Neural progenitor cell (in vitro differentiated cells): ENCODE data around the gene ARHGEF18. TPM values are rescaled to one million over a fixed set of nuclear protein-coding genes. Genes with fewer than 3 reads are reported as not detected.

ENCODE experiments used
- DNase-seq: peaks from one replicate; pipeline ENCODE4 v3.0.0-alpha.2; 2016; ENCODE audit warnings: low spot score
- H2AFZ ChIP-seq: fragments of 200-600 bp; sonication (generic); replicated peaks from 2 replicates; pipeline ENCODE4 v1.6.1; 2016; ENCODE audit warnings: antibody characterized with exemption
- H3F3A ChIP-seq: fragments of 200-600 bp; sonication (generic); 2 replicates; pipeline ENCODE4 v1.6.1; 2016; ENCODE audit warnings: antibody characterized with exemption, low read depth
- H3K27ac ChIP-seq: fragments of 200-600 bp; sonication (generic); 2 replicates; pipeline ENCODE4 v1.5.1; 2016; ENCODE audit warnings: mild to moderate bottlenecking
- H3K27me3 ChIP-seq: fragments of 200-600 bp; sonication (generic); 2 replicates; pipeline ENCODE4 v1.6.1; 2016; ENCODE audit warnings: mild to moderate bottlenecking, moderate library complexity
- H3K36me3 ChIP-seq: fragments of 200-600 bp; sonication (generic); 2 replicates; pipeline ENCODE4 v1.5.1; 2016
- H3K4me1 ChIP-seq: fragments of 200-600 bp; sonication (generic); 2 replicates; pipeline ENCODE4 v1.6.1; 2016; ENCODE audit warnings: mixed run types
- H3K4me2 ChIP-seq: fragments of 200-600 bp; sonication (generic); 2 replicates; pipeline ENCODE4 v1.6.1; 2016
- H3K4me3 ChIP-seq: fragments of 200-600 bp; sonication (generic); 2 replicates; pipeline ENCODE4 v1.5.1; 2016
- H3K79me2 ChIP-seq: fragments of 200-600 bp; sonication (generic); 2 replicates; pipeline ENCODE4 v1.6.1; 2016; ENCODE audit warnings: low read depth
- H3K9ac ChIP-seq: fragments of 200-600 bp; sonication (generic); 2 replicates; pipeline ENCODE4 v1.6.1; 2016
- H3K9me3 ChIP-seq: fragments of 200-600 bp; sonication (generic); 2 replicates; pipeline ENCODE4 v1.5.1; 2016; ENCODE audit warnings: low read depth
- H4K20me1 ChIP-seq: fragments of 200-600 bp; sonication (generic); 2 replicates; pipeline ENCODE4 v1.6.1; 2016; ENCODE audit warnings: low read depth
- H3K27ac Mint-ChIP-seq: 3 replicates; pipeline ENCODE4 v1.8.0; 2021; ENCODE audit warnings: mixed read lengths
- H3K27me3 Mint-ChIP-seq: 2 replicates; pipeline ENCODE4 v1.8.0; 2022; ENCODE audit warnings: low read depth, mild to moderate bottlenecking, inconsistent platforms, moderate library complexity, mixed read lengths; ENCODE audit not compliant: insufficient read depth
- H3K36me3 Mint-ChIP-seq: 3 replicates; pipeline ENCODE4 v1.8.0; 2021; ENCODE audit warnings: mixed read lengths
- H3K4me1 Mint-ChIP-seq: 3 replicates; pipeline ENCODE4 v1.8.0; 2021; ENCODE audit warnings: mixed read lengths
- H3K4me3 Mint-ChIP-seq: 3 replicates; pipeline ENCODE4 v1.8.0; 2021; ENCODE audit warnings: mild to moderate bottlenecking, moderate library complexity, mixed read lengths
- H3K9me3 Mint-ChIP-seq: 3 replicates; pipeline ENCODE4 v1.8.0; 2020; ENCODE audit warnings: mixed read lengths
- CTCF ChIP-seq: fragments of 200-600 bp; sonication (generic); IDR thresholded peaks from 2 replicates; pipeline ENCODE4 v1.5.1; 2017; ENCODE audit warnings: antibody characterized with exemption, mild to moderate bottlenecking
- EZH2 ChIP-seq: fragments of 200-600 bp; sonication (generic); IDR thresholded peaks from 2 replicates; pipeline ENCODE4 v1.6.1; 2017; ENCODE audit warnings: antibody characterized with exemption, mild to moderate bottlenecking, moderate library complexity
- EZH2phosphoT487 ChIP-seq: fragments of 200-600 bp; sonication (generic); IDR thresholded peaks from 2 replicates; pipeline ENCODE4 v1.6.1; 2017; ENCODE audit warnings: antibody characterized with exemption
- total RNA-seq: library from RNA; depleted of rRNA; stranded (reverse); fragments of >200 nt; gene quantifications from 2 replicates; pipeline ENCODE4 v1.2.3, GENCODE V29; 2015; ENCODE audit warnings: low replicate concordance

Gene ARHGEF18
- total RNA-seq, 1 donor from 2014 or later, result 13.6 TPM

- Mint-ChIP-seq H3K27ac (no peak overlapping the region), H3K4me3 (no peak overlapping the region), H3K4me1 (peaks cover 3% of the 10 kb centered on the region), H3K36me3 (no peaks in the 10 kb centered on the region), H3K27me3 (no peaks in the 10 kb centered on the region), H3K9me3 (no peaks in the 10 kb centered on the region)
- H3K27ac ChIP-seq, result no peak overlapping the region
- no peaks in the 10 kb centered on the region for H3K27me3 ChIP-seq
- no peak overlapping the region for H3K4me2 ChIP-seq
- H4K20me1 ChIP-seq, result no peaks in the 10 kb centered on the region
- no peaks in the 10 kb centered on the region for H3F3A ChIP-seq
- H2AFZ ChIP-seq, result no peak overlapping the region
- no peak for DNase-seq
- H3K4me3 ChIP-seq, result no peak overlapping the region
- no peak for TF ChIP-seq CTCF
- TF ChIP-seq EZH2phosphoT487, result no peak
- TF ChIP-seq EZH2, result no peak
- H3K9me3 ChIP-seq, result no peaks in the 10 kb centered on the region
- no peaks in the 10 kb centered on the region for H3K4me1 ChIP-seq
- no peaks in the 10 kb centered on the region for H3K79me2 ChIP-seq
- H3K36me3 ChIP-seq, result no peaks in the 10 kb centered on the region
- H3K9ac ChIP-seq, result no peak overlapping the region
Observed at GRCh38 chr19:7385062-7385461, 36.3 kb downstream of the ARHGEF18 start.

DNA sequence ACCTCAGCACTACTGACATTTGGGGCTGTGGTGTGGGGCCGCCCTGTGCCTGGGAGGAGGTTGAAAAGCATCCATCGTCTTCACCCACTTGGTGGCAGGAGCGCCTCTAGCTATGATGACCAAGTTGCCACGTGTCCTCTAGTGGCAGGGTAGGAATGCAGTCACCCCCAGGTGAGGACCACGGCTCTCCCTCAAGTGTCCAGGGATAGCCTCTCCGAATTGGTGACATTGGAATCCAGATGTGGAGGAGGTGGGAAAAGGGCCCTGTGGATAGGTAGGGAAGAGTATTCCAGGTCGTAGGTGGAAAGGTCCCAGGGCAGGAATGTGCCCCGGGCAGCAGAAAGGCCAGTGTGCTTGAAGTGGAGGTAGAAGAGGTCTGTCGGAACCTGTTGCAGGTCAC lies 37.6 kb downstream of the ARHGEF18 start:
- Histone ChIP-seq H3K79me2 (no peaks in the 10 kb centered on the region), H3K4me3 (no peak overlapping the region), H4K20me1 (no peaks in the 10 kb centered on the region), H2AFZ (no peak overlapping the region), H3K4me1 (no peaks in the 10 kb centered on the region), H3F3A (no peaks in the 10 kb centered on the region), H3K27ac (no peak overlapping the region), H3K27me3 (no peaks in the 10 kb centered on the region), H3K4me2 (no peak overlapping the region), H3K9ac (no peak overlapping the region), H3K9me3 (no peaks in the 10 kb centered on the region), H3K36me3 (no peaks in the 10 kb centered on the region)
- Mint-ChIP-seq H3K4me3 (no peak overlapping the region), H3K9me3 (no peaks in the 10 kb centered on the region), H3K27me3 (no peaks in the 10 kb centered on the region), H3K27ac (no peak overlapping the region), H3K4me1 (no peaks in the 10 kb centered on the region), H3K36me3 (no peaks in the 10 kb centered on the region)
- TF ChIP-seq CTCF, result no peak
- TF ChIP-seq EZH2phosphoT487, result no peak
- no peak for TF ChIP-seq EZH2
- DNase-seq, result no peak

GRCh38 chr19:7386769-7387168 lies 38.0 kb downstream of the ARHGEF18 start:
- Histone ChIP-seq H3K9me3 (no peaks in the 10 kb centered on the region), H3K9ac (no peak overlapping the region), H3K79me2 (no peaks in the 10 kb centered on the region), H3K4me1 (no peaks in the 10 kb centered on the region), H2AFZ (no peak overlapping the region), H3K27me3 (no peaks in the 10 kb centered on the region), H4K20me1 (no peaks in the 10 kb centered on the region), H3F3A (no peaks in the 10 kb centered on the region), H3K4me2 (no peak overlapping the region), H3K27ac (no peak overlapping the region), H3K36me3 (no peaks in the 10 kb centered on the region), H3K4me3 (no peak overlapping the region)
- Mint-ChIP-seq H3K36me3 (no peaks in the 10 kb centered on the region), H3K9me3 (no peaks in the 10 kb centered on the region), H3K27me3 (no peaks in the 10 kb centered on the region), H3K4me1 (no peaks in the 10 kb centered on the region), H3K4me3 (no peak overlapping the region), H3K27ac (no peak overlapping the region)
- no peak for DNase-seq
- no peak for TF ChIP-seq EZH2
- no peak for TF ChIP-seq CTCF
- no peak for TF ChIP-seq EZH2phosphoT487
